Keratinocyte (primary cell): ENCODE results near the gene KLRG1. TPM values are rescaled to one million over a fixed set of nuclear protein-coding genes. Genes with fewer than 3 reads are reported as not detected.

ENCODE experiments used
- DNase-seq: peaks from one replicate; pipeline ENCODE4 v3.0.0-alpha.2; 2011; ENCODE audit warnings: low read depth, missing footprints, low spot score
- FAIRE-seq: peaks from 2 replicates; lab custom pipeline; 2011; peaks lifted over from hg19 to GRCh38; lab: Jason Lieb, UNC
- H2AFZ ChIP-seq: 2 replicates; pipeline ENCODE4 v1.6.0; 2012; ENCODE audit warnings: low read length, control low read depth, inconsistent platforms; ENCODE audit not compliant: control insufficient read depth
- H3K27ac ChIP-seq: 2 replicates; pipeline ENCODE4 v1.5.1; 2011; ENCODE audit warnings: low read length; ENCODE audit not compliant: control insufficient read depth, insufficient read depth
- H3K27me3 ChIP-seq: 3 replicates; pipeline ENCODE4 v1.6.0; 2011; ENCODE audit warnings: low read length; ENCODE audit not compliant: control insufficient read depth, insufficient read depth; ENCODE audit errors: extremely low read depth
- H3K36me3 ChIP-seq, 2 experiments: 2 replicates in 1 of 2; 3 replicates in 1 of 2; pipeline ENCODE4 v1.5.1; 2011; ENCODE audit warnings: low read length in 2 of 2, mild to moderate bottlenecking in 1 of 2; ENCODE audit not compliant: control insufficient read depth in 2 of 2, insufficient read depth in 2 of 2; ENCODE audit errors: extremely low read depth in 1 of 2
- H3K4me1 ChIP-seq: 3 replicates; pipeline ENCODE4 v1.5.1; 2011; ENCODE audit warnings: low read length; ENCODE audit not compliant: control insufficient read depth, insufficient read depth; ENCODE audit errors: extremely low read depth
- H3K4me2 ChIP-seq: 3 replicates; pipeline ENCODE4 v1.6.0; 2011; ENCODE audit warnings: low read depth, low read length; ENCODE audit not compliant: control insufficient read depth, insufficient read depth; ENCODE audit errors: extremely low read depth
- H3K4me3 ChIP-seq, 3 experiments: fragments of 200-600 bp in 1 of 3; sonication (generic) in 1 of 3; 2 replicates in 2 of 3; 3 replicates in 1 of 3; pipeline ENCODE4 v1.5.1; 2011 to 2016; ENCODE audit warnings: low read length in 3 of 3, mild to moderate bottlenecking in 3 of 3, control low read depth in 2 of 3, inconsistent platforms in 1 of 3, low read depth in 1 of 3, mixed read lengths in 1 of 3, mixed run types in 1 of 3, moderate library complexity in 1 of 3; ENCODE audit not compliant: control insufficient read depth in 2 of 3, insufficient read depth in 2 of 3; ENCODE audit errors: extremely low read depth in 1 of 3
- H3K79me2 ChIP-seq: 2 replicates; pipeline ENCODE4 v1.6.0; 2012; ENCODE audit warnings: low read length; ENCODE audit not compliant: control insufficient read depth, insufficient read depth
- H3K9ac ChIP-seq: 3 replicates; pipeline ENCODE4 v1.6.0; 2011; ENCODE audit warnings: low read length; ENCODE audit not compliant: control insufficient read depth, insufficient read depth; ENCODE audit errors: extremely low read depth
- H3K9me1 ChIP-seq: 3 replicates; pipeline ENCODE4 v1.6.0; 2011; ENCODE audit warnings: low read length; ENCODE audit not compliant: control insufficient read depth, insufficient read depth; ENCODE audit errors: extremely low read depth
- H3K9me3 ChIP-seq: 2 replicates; pipeline ENCODE4 v1.5.1; 2012; ENCODE audit warnings: low read depth, low read length; ENCODE audit not compliant: control insufficient read depth
- H4K20me1 ChIP-seq: 3 replicates; pipeline ENCODE4 v1.6.0; 2011; ENCODE audit warnings: low read length; ENCODE audit not compliant: control insufficient read depth, insufficient read depth; ENCODE audit errors: extremely low read depth
- EZH2 ChIP-seq: IDR thresholded peaks from one replicate; pipeline ENCODE4 v1.6.1; 2012; ENCODE audit warnings: inconsistent platforms, mild to moderate bottlenecking, low read length, moderate library complexity
- dilution Hi-C: fragments of 300-500 bp; cut with MboI; formaldehyde crosslinking; loops from one replicate; pipeline ENCODE4 v1.7.0; 2020; ENCODE audit warnings: low sequenced_read_pairs; ENCODE audit not compliant: extremely low pct_ligation_motif_present
- polyA minus RNA-seq, 3 experiments: library from RNA; depleted of rRNA, polyadenylated mRNA; stranded (reverse); fragments of >200 nt; gene quantifications; 1 replicate in 1 of 3; 2 replicates in 1 of 3; 3 replicates in 1 of 3; pipeline ENCODE4 v1.2.3, GENCODE V29; 2011
- polyA plus RNA-seq, 5 experiments: library from polyadenylated mRNA; depleted of rRNA in 3 of 5; stranded (reverse) in 3 of 5; stranded (forward) in 1 of 5; unstranded in 1 of 5; fragments of >200 nt; gene quantifications; 1 replicate in 1 of 5; 2 replicates in 3 of 5; 3 replicates in 1 of 5; pipeline versions ENCODE4 v1.2.1 to v1.2.3, GENCODE V29; 2011 to 2012; ENCODE audit warnings: missing spikeins in 2 of 5, low read depth in 1 of 5, low replicate concordance in 1 of 5
- TF ChIP-seq, protein P1 (sequence below), 3 experiments: IDR thresholded peaks in 1 of 3; conservative IDR thresholded peaks in 1 of 3; optimal IDR thresholded peaks in 1 of 3; 2 replicates in 2 of 3; 3 replicates in 1 of 3; pipeline versions ENCODE3 to v1.5.1; 2011; ENCODE audit warnings: low read length in 3 of 3, mild to moderate bottlenecking in 3 of 3, moderate library complexity in 2 of 3, control low read depth in 1 of 3, inconsistent platforms in 1 of 3; ENCODE audit not compliant: insufficient read depth in 2 of 3; ENCODE audit errors: extremely low read depth in 1 of 3

Gene KLRG1
- polyA plus RNA-seq (0.39 to 0.54 TPM (median 0.40 TPM) in 3 replicates), polyA minus RNA-seq (0.35 TPM in 1 of 3 replicates, not detected in the others)
- polyA plus RNA-seq (2011; ENCODE audit: low read depth): not detected
- polyA plus RNA-seq (2011; cell fraction: cytosol; rRNA removed): 0.27 and 0.44 TPM in 2 replicates
- 0.13 and 0.29 TPM in 2 replicates for polyA plus RNA-seq (2011; cell fraction: nucleus; rRNA removed)
- 0.40 TPM in 1 of 2 replicates, not detected in the other for polyA plus RNA-seq (2012; ENCODE audit: low replicate concordance)
- not detected for polyA minus RNA-seq (2011; cell fraction: cytosol; rRNA and poly(A)+ RNA removed)
- 1.2 TPM in 1 of 2 replicates, not detected in the other for polyA minus RNA-seq (2011; cell fraction: nucleus; rRNA and poly(A)+ RNA removed)

DNA sequence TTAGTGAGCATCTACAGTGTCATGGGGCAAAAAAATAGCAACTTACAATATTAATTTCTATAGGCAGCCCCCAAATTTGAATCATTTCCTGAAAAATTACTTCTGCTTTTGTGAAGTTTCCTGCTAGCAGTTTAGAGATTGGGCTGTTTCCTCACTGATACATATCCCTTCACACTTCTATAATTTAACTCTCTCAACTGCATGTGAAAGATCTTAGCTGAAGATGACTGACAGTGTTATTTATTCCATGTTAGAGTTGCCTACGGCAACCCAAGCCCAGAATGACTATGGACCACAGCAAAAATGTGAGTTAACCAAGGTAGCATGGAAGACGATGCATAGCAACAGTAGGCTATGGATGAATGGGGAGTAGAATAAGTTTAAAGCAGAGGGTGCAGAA is at the start of gene KLRG1:
TSS of gene KLRG1 (plus strand) at position 134 of the 400 bp plus-strand sequence. CDS start at position 224, 90 bp downstream.
- H3K9me1 ChIP-seq: no peaks in the 10 kb centered on the region
- H3K9ac ChIP-seq: no peak within 1 kb of the TSS
- H3K4me1 ChIP-seq: no peaks in the 10 kb centered on the region
- no peak for DNase-seq
- dilution Hi-C loops: no loop called here
- no peaks in the 10 kb centered on the region for H3K27me3 ChIP-seq
- no peaks in the 10 kb centered on the region for H3K36me3 ChIP-seq
- no peaks in the 10 kb centered on the region for H3K79me2 ChIP-seq
- TF ChIP-seq, protein P1, sequence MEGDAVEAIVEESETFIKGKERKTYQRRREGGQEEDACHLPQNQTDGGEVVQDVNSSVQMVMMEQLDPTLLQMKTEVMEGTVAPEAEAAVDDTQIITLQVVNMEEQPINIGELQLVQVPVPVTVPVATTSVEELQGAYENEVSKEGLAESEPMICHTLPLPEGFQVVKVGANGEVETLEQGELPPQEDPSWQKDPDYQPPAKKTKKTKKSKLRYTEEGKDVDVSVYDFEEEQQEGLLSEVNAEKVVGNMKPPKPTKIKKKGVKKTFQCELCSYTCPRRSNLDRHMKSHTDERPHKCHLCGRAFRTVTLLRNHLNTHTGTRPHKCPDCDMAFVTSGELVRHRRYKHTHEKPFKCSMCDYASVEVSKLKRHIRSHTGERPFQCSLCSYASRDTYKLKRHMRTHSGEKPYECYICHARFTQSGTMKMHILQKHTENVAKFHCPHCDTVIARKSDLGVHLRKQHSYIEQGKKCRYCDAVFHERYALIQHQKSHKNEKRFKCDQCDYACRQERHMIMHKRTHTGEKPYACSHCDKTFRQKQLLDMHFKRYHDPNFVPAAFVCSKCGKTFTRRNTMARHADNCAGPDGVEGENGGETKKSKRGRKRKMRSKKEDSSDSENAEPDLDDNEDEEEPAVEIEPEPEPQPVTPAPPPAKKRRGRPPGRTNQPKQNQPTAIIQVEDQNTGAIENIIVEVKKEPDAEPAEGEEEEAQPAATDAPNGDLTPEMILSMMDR (optimal IDR thresholded peaks at IDR 0.05 in 1 of 3, IDR thresholded peaks at IDR 0.05 in 1 of 3, conservative IDR thresholded peaks at IDR 0.05 in 1 of 3; ENCODE audit: extremely low read depth in 1 of 3, insufficient read depth in 2 of 3, low read length in 3 of 3): no peak
- TF ChIP-seq EZH2: no peak
- H4K20me1 ChIP-seq: no peaks in the 10 kb centered on the region
- no peak within 1 kb of the TSS for H2AFZ ChIP-seq
- no peak for FAIRE-seq
- H3K27ac ChIP-seq: no peak within 1 kb of the TSS
- H3K9me3 ChIP-seq: no peaks in the 10 kb centered on the region
- H3K4me2 ChIP-seq: no peak within 1 kb of the TSS
- H3K4me3 ChIP-seq: no peak within 1 kb of the TSS

DNA sequence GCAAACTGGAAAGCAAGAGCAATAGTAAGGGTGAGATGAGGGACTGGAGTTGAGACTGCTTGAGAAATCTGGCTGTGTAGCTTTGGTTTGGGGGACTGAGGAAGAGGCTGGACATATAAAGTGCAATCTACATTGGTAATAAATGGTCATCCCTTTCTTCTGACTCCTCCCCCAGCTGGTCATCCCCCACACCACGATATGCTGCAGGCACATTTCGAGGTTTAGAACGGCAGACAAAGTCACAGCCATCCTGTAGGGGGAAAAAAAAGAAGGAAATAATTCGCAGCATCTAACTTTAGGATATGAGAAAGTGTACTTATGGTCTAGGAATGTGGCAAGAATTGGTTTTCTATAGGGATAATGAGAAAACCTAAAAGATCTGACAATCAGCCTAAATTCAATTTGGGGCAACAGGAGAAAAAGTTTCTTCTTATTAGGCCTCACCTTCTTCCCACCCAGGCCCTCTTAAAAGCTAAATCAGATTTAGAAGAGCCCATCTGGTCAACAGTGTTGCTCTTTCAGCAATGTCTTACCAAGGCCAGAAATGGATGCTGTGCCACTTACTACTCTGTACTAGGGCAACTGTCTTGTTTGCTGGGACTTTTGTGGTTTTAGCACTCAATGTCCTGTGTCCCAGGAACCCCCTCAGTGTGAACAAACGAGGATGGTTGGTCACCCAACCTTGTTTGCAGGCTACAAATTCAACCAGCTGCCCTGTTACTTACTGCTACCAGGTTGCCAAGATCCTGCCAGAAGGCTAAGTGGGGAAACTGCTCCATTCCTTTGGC is 47.5 kb upstream of the KLRG1 start:
- Histone ChIP-seq H3K4me2 (no peak overlapping the region), H3K36me3 (peaks cover 33 to 34% of the 10 kb centered on the region in 2 experiments), H3K4me1 (no peaks in the 10 kb centered on the region), H2AFZ (no peak overlapping the region), H3K4me3 (no peak overlapping the region), H3K9ac (no peak overlapping the region), H3K9me3 (no peaks in the 10 kb centered on the region), H3K27ac (no peak overlapping the region), H4K20me1 (no peaks in the 10 kb centered on the region), H3K9me1 (no peaks in the 10 kb centered on the region), H3K79me2 (peaks cover 13% of the 10 kb centered on the region), H3K27me3 (no peaks in the 10 kb centered on the region)
- FAIRE-seq: no peak
- dilution Hi-C loops: no loop called here
- TF ChIP-seq, protein P1 (optimal IDR thresholded peaks at IDR 0.05 in 1 of 3, IDR thresholded peaks at IDR 0.05 in 1 of 3, conservative IDR thresholded peaks at IDR 0.05 in 1 of 3; ENCODE audit: extremely low read depth in 1 of 3, insufficient read depth in 2 of 3, low read length in 3 of 3): no peak
- no peak for TF ChIP-seq EZH2
- DNase-seq: no peak
